ENCODE results near the gene CENPK.

DNA sequence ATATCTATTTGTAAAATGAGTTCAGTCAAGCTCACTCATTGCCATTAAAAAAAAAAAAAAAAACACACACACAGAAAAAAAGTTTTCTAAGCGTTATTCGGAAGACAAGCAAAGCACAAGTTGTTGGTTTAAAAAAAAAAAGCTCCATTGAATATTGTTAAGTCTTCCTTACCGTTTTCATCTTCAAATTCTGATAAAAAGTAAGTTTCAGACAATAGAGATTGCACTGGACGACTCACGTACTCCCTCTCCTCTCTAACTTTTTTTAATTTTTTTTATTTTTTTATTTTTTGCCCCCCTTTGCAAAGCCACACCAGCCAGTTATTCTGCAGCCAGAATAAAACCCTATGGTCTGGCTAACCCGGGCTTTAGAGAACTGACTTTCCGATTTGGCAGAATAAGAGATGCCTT is 81.8 kb downstream of the CENPK start:
- TF ChIP-seq POLR2AphosphoS5 (IDR thresholded peaks at IDR 0.05; ENCODE audit: low read depth, low read length) (no peak), TAF1 (IDR thresholded peaks at IDR 0.05; ENCODE audit: borderline replicate concordance, low read depth, low read length) (no peak)
